ENCODE results near the gene ARG1. TPM values are rescaled to one million over a fixed set of nuclear protein-coding genes. Genes with fewer than 3 reads are reported as not detected.

Gene ARG1
- total RNA-seq (2014; rRNA removed; shearing (Covaris generic)): not detected in 2 replicates
- not detected in 2 replicates for total RNA-seq (2022)
- not detected for Bru-seq, nascent RNA
- not detected for BruChase-seq, experiment 1, labeled RNA remaining after a 6-hour chase
- BruChase-seq, experiment 2, labeled RNA remaining after a 2-hour chase: not detected
- long read RNA-seq, partial matches to known transcripts: 0 of 1 reads
- long read RNA-seq, other reads (novel, unspliced or antisense): 1 of 1 reads

GRCh38 chr6:131572686-131573415 is at the start of gene ARG1:
Gene ARG1 (plus strand): TSS chr6:131573226. CDS start chr6:131573283, 57 bp downstream.
- TF ChIP-seq CTCF (conservative IDR thresholded peaks at IDR 0.05; ENCODE audit: low read length): no peak
- no peak for TF ChIP-seq EZH2phosphoT487 (IDR thresholded peaks at IDR 0.05; ENCODE audit: borderline replicate concordance, low read depth, low read length)
- Histone ChIP-seq H3K36me3 (ENCODE audit: insufficient read depth, low read length) (no peaks in the 10 kb centered on the region), H3K9me2 (ENCODE audit: insufficient read depth, low read length) (no peaks in the 10 kb centered on the region), H2AFZ (ENCODE audit: low read length) (no peak within 1 kb of the TSS), H3K4me2 (ENCODE audit: low read length) (no peak within 1 kb of the TSS), H3K4me1 (ENCODE audit: insufficient read depth, low read length, poor library complexity, severe bottlenecking) (no peaks in the 10 kb centered on the region), H3K9me3 (ENCODE audit: low read length) (no peaks in the 10 kb centered on the region), H3K79me2 (ENCODE audit: insufficient read depth, low read depth, low read length) (no peaks in the 10 kb centered on the region), H4K20me1 (ENCODE audit: insufficient read depth, low read length) (no peaks in the 10 kb centered on the region), H3K4me3 (ENCODE audit: low read depth, low read length, poor library complexity, severe bottlenecking) (no peak within 1 kb of the TSS), H3K27ac (ENCODE audit: low read depth, low read length, poor library complexity, severe bottlenecking) (no peak within 1 kb of the TSS)
- no TSS peak for BruUV-seq (replicated peaks)
- DNase-seq (ENCODE audit: low spot score): no peak
- CTCF ChIA-PET (ENCODE audit: unreplicated experiment): no interaction called here
- intact Hi-C loops (cut with micrococcal nuclease; ENCODE audit: unreplicated experiment): no loop called here
- POLR2A ChIA-PET: interaction anchor here (0.7 to 1.0 kb wide), 3 partner anchors 10 to 398 kb away, joined by 3 to 5 read pairs (median 4); no protein-coding TSS in a partner anchor

- CTCF ChIA-PET (ENCODE audit: unreplicated experiment): no interaction called here
- Histone ChIP-seq H3K79me2 (ENCODE audit: insufficient read depth, low read depth, low read length) (no peaks in the 10 kb centered on the region), H3K4me1 (ENCODE audit: insufficient read depth, low read length, poor library complexity, severe bottlenecking) (no peaks in the 10 kb centered on the region), H3K9me3 (ENCODE audit: low read length) (no peaks in the 10 kb centered on the region), H2AFZ (ENCODE audit: low read length) (no peak overlapping the region), H3K36me3 (ENCODE audit: insufficient read depth, low read length) (no peaks in the 10 kb centered on the region), H3K4me3 (ENCODE audit: low read depth, low read length, poor library complexity, severe bottlenecking) (no peak overlapping the region), H4K20me1 (ENCODE audit: insufficient read depth, low read length) (no peaks in the 10 kb centered on the region), H3K27ac (ENCODE audit: low read depth, low read length, poor library complexity, severe bottlenecking) (no peak overlapping the region), H3K4me2 (ENCODE audit: low read length) (no peak overlapping the region), H3K9me2 (ENCODE audit: insufficient read depth, low read length) (no peaks in the 10 kb centered on the region)
- no TSS peak for BruUV-seq (replicated peaks)
- no peak for DNase-seq (ENCODE audit: low spot score)
- POLR2A ChIA-PET: interaction anchor here (0.7 kb wide), 1 partner anchor 140 kb away, joined by 4 read pairs; no protein-coding TSS in a partner anchor
- no peak for TF ChIP-seq CTCF (conservative IDR thresholded peaks at IDR 0.05; ENCODE audit: low read length)
- TF ChIP-seq EZH2phosphoT487 (IDR thresholded peaks at IDR 0.05; ENCODE audit: borderline replicate concordance, low read depth, low read length): no peak
- intact Hi-C loops (cut with micrococcal nuclease; ENCODE audit: unreplicated experiment): no loop called here
These were observed 48.9 kb upstream of the ARG1 start for GRCh38 chr6:131523988-131524673.
